ENCODE data around the gene LTV1.
"Not testable (repeated sequence)": the region's sequence is repeated elsewhere in the genome, so short reads cannot be mapped to it uniquely, and the experiment has no call there.

Gene LTV1

DNA sequence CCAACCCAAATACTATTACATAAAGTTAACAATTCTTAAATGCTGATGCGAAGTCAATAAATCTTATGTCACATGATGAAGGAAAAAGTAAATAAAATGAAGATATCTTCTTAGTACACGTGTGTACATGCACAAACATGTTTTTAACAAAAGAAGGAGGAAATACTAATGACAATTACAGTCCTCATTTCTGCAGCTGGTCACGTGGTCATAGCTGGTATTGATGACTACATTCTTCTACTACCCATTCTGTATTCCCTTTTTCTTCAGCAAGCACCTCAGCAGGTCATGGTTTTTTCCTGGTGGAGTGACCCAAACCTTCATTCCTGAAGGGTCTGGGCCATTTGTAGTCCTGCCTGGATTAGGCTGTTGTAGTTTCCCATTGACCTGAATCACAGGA is 25.7 kb downstream of the LTV1 start:
- not testable (repeated sequence) for H3K27me3 ChIP-seq (ENCODE audit: control insufficient read depth, insufficient read depth, low read length); H3K4me3 ChIP-seq (ENCODE audit: low read depth, low read length); H3K4me1 ChIP-seq (ENCODE audit: control insufficient read depth, insufficient read depth, low read length); H3K9me3 ChIP-seq (ENCODE audit: control insufficient read depth, insufficient read depth, low read depth, low read length); H3K27ac ChIP-seq (ENCODE audit: low read depth, low read length); H3K9ac ChIP-seq (ENCODE audit: low read length)
- H3K36me3 ChIP-seq (ENCODE audit: control insufficient read depth, insufficient read depth, low read length) = peaks cover 16% of the 10 kb centered on the region

DNA sequence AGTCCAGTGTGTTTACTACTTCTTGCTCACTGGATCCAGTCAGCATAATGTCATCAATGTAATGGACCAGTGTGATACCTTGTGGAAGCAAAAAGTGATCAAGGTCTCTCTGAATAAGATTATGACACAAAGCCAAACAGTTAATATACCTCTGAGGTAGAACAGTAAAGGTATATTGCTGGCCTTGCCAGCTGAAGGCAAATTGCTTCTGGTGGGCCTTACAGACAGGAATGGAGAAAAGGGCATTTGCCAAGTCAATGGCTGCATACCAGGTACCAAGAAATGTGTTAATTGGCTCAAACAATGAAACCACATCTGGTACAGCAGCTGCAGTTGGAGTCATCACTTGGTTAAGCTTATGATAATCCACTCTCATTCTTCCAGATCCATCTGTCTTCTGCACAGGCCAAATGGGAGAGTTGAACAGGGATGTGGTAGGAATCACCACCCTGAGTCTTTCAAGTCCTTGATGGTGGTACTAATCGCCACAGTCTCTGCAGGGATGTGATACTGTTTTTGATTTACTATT is 28.1 kb downstream of the LTV1 start:
- H3K4me3 ChIP-seq (ENCODE audit: low read depth, low read length); H3K27me3 ChIP-seq (ENCODE audit: control insufficient read depth, insufficient read depth, low read length); H3K4me1 ChIP-seq (ENCODE audit: control insufficient read depth, insufficient read depth, low read length); H3K9ac ChIP-seq (ENCODE audit: low read length); H3K27ac ChIP-seq (ENCODE audit: low read depth, low read length); H3K36me3 ChIP-seq (ENCODE audit: control insufficient read depth, insufficient read depth, low read length): not testable (repeated sequence)
- 0 out of 2 replicates have a peak, but pooled peaks cover 13% of the 10 kb centered on the region for H3K9me3 ChIP-seq (ENCODE audit: control insufficient read depth, insufficient read depth, low read depth, low read length)

DNA sequence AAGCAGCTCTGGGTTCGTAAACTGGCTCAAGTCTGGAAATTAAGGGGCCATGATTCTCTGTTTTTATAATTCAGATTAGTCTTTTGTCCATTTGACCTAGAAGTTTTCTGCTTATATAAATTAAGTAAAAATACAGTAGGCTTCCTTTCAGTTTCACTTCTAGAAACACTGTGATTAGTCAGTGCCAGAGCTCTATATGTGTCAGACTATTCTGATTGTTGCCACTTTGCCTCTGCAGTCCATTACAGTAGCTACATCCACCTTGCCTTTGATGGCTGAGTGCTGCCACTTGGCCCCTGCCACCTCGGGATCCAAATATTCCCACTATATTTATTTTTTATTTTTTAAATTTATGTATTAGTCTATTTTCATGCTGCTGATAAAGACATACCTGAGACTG is 29.1 kb downstream of the LTV1 start:
- no peaks in the 10 kb centered on the region for H3K4me1 ChIP-seq (ENCODE audit: control insufficient read depth, insufficient read depth, low read length)
- no peaks in the 10 kb centered on the region for H3K36me3 ChIP-seq (ENCODE audit: control insufficient read depth, insufficient read depth, low read length)
- no peak overlapping the region for H3K27ac ChIP-seq (ENCODE audit: low read depth, low read length)
- H3K27me3 ChIP-seq (ENCODE audit: control insufficient read depth, insufficient read depth, low read length) = no peaks in the 10 kb centered on the region
- H3K4me3 ChIP-seq (ENCODE audit: low read depth, low read length) = no peak overlapping the region
- 0 out of 2 replicates have a peak, but pooled peaks cover 13% of the 10 kb centered on the region for H3K9me3 ChIP-seq (ENCODE audit: control insufficient read depth, insufficient read depth, low read depth, low read length)
- H3K9ac ChIP-seq (ENCODE audit: low read length) = no peak overlapping the region

DNA sequence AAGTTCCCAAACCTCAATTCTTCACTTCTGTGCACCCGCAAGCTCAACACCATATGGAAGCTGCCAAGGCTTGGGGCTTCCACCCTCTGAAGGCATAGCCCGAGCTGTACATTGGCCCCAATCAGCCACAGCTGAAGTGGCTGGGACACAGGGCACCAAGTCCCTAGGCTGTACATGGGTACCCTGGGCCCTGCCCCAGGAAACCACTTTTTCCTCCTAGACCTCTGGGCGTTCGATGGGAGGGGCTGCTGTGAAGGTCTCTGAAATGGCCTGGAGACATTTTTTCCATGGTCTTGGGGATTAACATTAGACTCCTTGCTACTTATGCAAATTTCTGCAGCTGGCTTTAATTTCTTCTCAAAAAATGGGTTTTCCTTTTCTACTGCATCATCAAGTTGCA is 30.5 kb downstream of the LTV1 start:
- H3K27ac ChIP-seq (ENCODE audit: low read depth, low read length); H3K27me3 ChIP-seq (ENCODE audit: control insufficient read depth, insufficient read depth, low read length); H3K4me1 ChIP-seq (ENCODE audit: control insufficient read depth, insufficient read depth, low read length); H3K36me3 ChIP-seq (ENCODE audit: control insufficient read depth, insufficient read depth, low read length); H3K4me3 ChIP-seq (ENCODE audit: low read depth, low read length); H3K9ac ChIP-seq (ENCODE audit: low read length): not testable (repeated sequence)
- H3K9me3 ChIP-seq (ENCODE audit: control insufficient read depth, insufficient read depth, low read depth, low read length) = peaks cover 20% of the 10 kb centered on the region

DNA sequence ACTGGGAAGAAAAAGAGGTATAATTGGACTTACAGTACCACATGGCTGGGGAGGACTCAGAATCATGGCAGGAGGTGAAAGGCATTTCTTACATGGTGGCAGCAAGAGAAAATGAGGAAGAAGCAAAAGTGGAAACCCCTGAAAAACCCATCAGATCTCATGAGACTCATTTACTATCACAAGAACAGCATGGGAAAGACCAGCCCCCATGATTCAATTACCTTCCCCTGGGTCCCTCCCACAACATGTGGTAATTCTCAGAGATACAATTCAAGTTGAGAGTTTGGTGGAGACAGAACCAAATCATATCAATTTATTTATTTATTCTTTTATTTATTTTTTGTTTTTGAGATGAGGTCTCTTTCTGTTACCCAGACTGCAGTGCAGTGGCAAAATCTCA is 31.4 kb downstream of the LTV1 start:
- not testable (repeated sequence) for H3K4me3 ChIP-seq (ENCODE audit: low read depth, low read length); H3K4me1 ChIP-seq (ENCODE audit: control insufficient read depth, insufficient read depth, low read length); H3K36me3 ChIP-seq (ENCODE audit: control insufficient read depth, insufficient read depth, low read length); H3K27ac ChIP-seq (ENCODE audit: low read depth, low read length); H3K27me3 ChIP-seq (ENCODE audit: control insufficient read depth, insufficient read depth, low read length); H3K9ac ChIP-seq (ENCODE audit: low read length)
- H3K9me3 ChIP-seq (ENCODE audit: control insufficient read depth, insufficient read depth, low read depth, low read length) = peaks cover 21% of the 10 kb centered on the region

DNA sequence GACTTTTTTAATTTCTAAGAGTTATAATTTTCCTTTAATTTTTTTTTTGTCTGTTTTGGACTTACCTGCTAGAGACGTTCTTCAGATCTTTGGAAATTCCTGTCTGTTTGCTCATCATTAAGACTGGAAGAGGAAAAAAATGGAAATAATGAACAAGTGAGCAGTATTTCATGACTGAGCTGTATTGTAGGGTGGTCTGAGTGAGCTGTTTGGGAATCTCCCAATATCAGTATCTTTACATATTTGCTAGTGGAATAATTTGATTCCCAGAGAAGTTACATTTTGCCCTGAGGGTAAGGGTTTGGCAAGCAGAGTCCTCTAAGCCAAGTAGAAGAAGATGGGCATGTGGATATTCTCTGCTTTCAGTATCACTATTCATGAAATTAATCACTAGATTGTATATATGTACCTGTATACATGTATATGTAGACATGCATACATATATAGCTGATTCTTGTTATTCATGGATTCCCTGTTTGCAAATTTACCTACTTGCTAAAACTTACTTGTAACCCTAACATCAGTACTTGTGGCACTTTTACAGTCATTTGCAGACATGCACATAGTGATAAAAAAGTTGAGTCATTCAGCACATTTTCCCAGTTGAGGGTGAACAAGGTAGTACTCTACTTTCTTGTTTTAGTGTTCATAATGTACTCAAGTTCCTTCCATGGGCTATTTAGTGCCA is 34.6 kb downstream of the LTV1 start:
- Histone ChIP-seq H3K9ac (ENCODE audit: low read length) (no peak overlapping the region), H3K4me1 (ENCODE audit: control insufficient read depth, insufficient read depth, low read length) (no peaks in the 10 kb centered on the region), H3K4me3 (ENCODE audit: low read depth, low read length) (no peak overlapping the region), H3K36me3 (ENCODE audit: control insufficient read depth, insufficient read depth, low read length) (no peaks in the 10 kb centered on the region), H3K27ac (ENCODE audit: low read depth, low read length) (no peak overlapping the region), H3K27me3 (ENCODE audit: control insufficient read depth, insufficient read depth, low read length) (no peaks in the 10 kb centered on the region), H3K9me3 (ENCODE audit: control insufficient read depth, insufficient read depth, low read depth, low read length) (peaks cover 21% of the 10 kb centered on the region)

DNA sequence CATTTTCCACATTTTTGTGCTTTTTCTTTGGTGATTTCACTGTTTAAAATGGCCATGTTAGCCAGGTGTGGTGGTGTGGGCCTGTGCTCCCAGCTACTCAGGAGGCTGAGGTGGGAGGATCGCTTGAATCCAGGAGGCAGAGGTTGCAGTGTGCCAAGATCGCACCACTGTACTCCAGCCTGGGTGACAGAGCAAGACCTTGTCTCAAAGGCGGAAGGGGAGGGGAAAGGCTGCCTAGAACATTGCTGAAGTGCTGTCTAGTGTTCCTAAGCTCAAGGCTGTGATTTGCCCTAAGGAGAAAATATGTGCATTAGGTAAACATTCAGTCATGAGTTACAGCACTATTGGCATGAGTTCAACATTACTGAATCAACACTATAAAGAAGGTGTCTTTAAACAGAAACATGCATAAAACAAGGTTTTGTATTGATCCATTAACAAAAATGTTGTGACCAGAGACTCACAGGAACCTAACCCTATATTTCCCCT is 35.2 kb downstream of the LTV1 start:
- Histone ChIP-seq H3K4me1 (ENCODE audit: control insufficient read depth, insufficient read depth, low read length) (no peaks in the 10 kb centered on the region), H3K9me3 (ENCODE audit: control insufficient read depth, insufficient read depth, low read depth, low read length) (peaks cover 21% of the 10 kb centered on the region), H3K4me3 (ENCODE audit: low read depth, low read length) (no peak overlapping the region), H3K27ac (ENCODE audit: low read depth, low read length) (no peak overlapping the region), H3K9ac (ENCODE audit: low read length) (no peak overlapping the region), H3K36me3 (ENCODE audit: control insufficient read depth, insufficient read depth, low read length) (no peaks in the 10 kb centered on the region), H3K27me3 (ENCODE audit: control insufficient read depth, insufficient read depth, low read length) (no peaks in the 10 kb centered on the region)

DNA sequence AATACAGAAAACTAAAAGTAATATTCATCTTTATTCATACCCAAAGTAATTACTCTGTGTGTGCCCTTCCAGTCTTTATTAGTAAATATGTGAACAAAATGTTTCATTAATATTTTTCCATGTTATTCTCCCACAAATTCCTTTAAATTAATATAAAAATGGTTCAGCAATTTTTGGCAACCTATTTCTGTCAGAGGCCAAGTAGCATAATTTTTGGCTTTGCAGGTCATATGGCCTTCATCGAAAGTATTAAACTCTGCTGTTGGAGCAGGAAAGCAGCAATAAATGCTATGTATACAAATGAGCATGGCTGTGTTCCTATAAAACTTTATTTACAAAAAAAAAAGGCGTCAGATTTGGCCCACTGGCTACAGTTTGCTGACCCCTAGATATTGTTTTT is 37.3 kb downstream of the LTV1 start:
- no peaks in the 10 kb centered on the region for H3K27me3 ChIP-seq (ENCODE audit: control insufficient read depth, insufficient read depth, low read length)
- no peak overlapping the region for H3K27ac ChIP-seq (ENCODE audit: low read depth, low read length)

DNA sequence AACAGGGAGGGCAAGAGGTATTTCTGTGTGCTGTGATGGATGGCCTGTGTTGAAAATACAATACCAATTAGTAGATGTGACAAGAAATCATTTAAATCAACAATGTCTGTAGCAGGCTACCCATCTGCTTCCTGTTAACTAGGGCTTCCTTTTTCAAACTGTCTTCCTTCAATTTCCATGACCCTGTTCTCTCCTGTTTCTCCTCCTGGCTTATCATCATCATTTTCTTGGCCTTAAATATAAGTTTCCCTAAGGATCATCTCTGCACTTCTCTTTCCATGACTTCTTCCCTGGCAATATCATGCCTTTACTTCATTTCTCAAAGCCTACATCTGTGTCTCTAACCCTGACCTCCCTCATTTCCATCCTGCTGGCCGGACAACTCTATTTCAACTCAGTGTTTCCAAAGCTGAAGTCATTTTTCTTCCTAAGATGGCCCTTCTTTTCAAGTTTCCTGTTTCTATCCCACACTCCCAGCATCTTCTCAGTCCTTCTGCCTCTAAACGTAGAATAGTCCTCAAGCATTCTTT is 39.3 kb downstream of the LTV1 start:
- H3K27ac ChIP-seq (ENCODE audit: low read depth, low read length) = no peak overlapping the region
- no peaks in the 10 kb centered on the region for H3K4me1 ChIP-seq (ENCODE audit: control insufficient read depth, insufficient read depth, low read length)
- H3K9ac ChIP-seq (ENCODE audit: low read length) = no peak overlapping the region
- peaks cover 11% of the 10 kb centered on the region for H3K9me3 ChIP-seq (ENCODE audit: control insufficient read depth, insufficient read depth, low read depth, low read length)
- H3K36me3 ChIP-seq (ENCODE audit: control insufficient read depth, insufficient read depth, low read length) = no peaks in the 10 kb centered on the region
- H3K4me3 ChIP-seq (ENCODE audit: low read depth, low read length) = no peak overlapping the region
- H3K27me3 ChIP-seq (ENCODE audit: control insufficient read depth, insufficient read depth, low read length) = no peaks in the 10 kb centered on the region

More for the DNA sequence above, 37.3 kb downstream of the LTV1 start:
- Histone ChIP-seq H3K4me1 (ENCODE audit: control insufficient read depth, insufficient read depth, low read length) (no peaks in the 10 kb centered on the region), H3K4me3 (ENCODE audit: low read depth, low read length) (no peak overlapping the region), H3K36me3 (ENCODE audit: control insufficient read depth, insufficient read depth, low read length) (no peaks in the 10 kb centered on the region), H3K9ac (ENCODE audit: low read length) (no peak overlapping the region), H3K9me3 (ENCODE audit: control insufficient read depth, insufficient read depth, low read depth, low read length) (peaks cover 18% of the 10 kb centered on the region)

DNA sequence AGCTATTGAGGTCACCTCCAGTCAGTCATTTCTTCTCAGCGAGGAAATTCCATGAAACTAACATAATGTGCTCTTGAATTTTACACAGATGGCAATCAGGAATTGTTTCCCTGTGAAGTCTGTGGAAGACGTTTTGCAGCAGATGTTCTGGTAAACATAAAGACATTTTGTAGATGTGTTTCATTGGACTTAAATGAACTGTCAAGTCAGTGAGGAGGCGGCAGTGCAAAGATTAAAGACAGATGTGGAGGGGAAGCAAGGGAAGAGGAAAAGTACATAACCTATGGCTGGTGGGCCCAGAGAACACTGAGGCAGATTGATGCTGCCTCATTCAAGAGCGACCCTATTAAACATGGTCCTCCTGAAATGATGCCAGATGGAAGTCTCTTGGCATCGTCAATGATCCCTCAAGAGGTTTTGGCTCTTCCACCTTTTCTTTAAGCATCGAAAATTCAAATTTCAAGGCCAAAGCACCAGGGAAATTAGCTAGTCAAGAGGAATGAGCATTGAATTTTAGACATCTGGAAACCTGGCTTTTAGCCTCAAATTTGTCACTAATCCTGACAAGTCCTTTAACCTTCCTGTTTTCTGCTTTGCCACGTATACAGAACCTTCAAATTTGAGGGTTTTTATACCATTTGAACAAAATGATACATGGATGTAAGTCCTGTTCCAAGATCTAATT is 41.2 kb downstream of the LTV1 start:
- no peaks in the 10 kb centered on the region for H3K4me1 ChIP-seq (ENCODE audit: control insufficient read depth, insufficient read depth, low read length)
- H3K9me3 ChIP-seq (ENCODE audit: control insufficient read depth, insufficient read depth, low read depth, low read length) = no peaks in the 10 kb centered on the region
- no peak overlapping the region for H3K9ac ChIP-seq (ENCODE audit: low read length)
- no peaks in the 10 kb centered on the region for H3K27me3 ChIP-seq (ENCODE audit: control insufficient read depth, insufficient read depth, low read length)
- H3K36me3 ChIP-seq (ENCODE audit: control insufficient read depth, insufficient read depth, low read length) = no peaks in the 10 kb centered on the region
- H3K27ac ChIP-seq (ENCODE audit: low read depth, low read length) = no peak overlapping the region
- no peak overlapping the region for H3K4me3 ChIP-seq (ENCODE audit: low read depth, low read length)

DNA sequence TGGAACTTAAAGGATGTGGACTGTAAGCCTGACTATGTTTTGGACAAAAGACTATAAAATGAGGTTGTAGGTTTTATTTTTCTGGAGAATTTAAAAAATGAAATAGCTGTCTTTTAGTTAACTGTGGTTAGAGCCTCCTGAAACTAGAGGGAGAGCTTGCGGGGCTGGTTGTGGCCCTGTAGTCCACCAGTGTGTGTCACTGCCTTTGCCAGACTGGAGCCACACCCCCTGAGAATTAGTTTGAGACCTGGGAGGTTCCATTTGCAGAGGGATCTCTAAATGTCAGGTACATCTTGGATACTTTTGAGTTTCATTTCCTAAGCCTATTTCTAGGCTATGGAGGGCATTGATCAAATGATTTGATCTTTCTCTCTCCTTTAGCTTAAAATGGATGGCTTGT is 42.0 kb downstream of the LTV1 start:
- H3K27me3 ChIP-seq (ENCODE audit: control insufficient read depth, insufficient read depth, low read length) = no peaks in the 10 kb centered on the region
- H3K4me3 ChIP-seq (ENCODE audit: low read depth, low read length) = no peak overlapping the region
- H3K9ac ChIP-seq (ENCODE audit: low read length) = no peak overlapping the region
- no peaks in the 10 kb centered on the region for H3K36me3 ChIP-seq (ENCODE audit: control insufficient read depth, insufficient read depth, low read length)
- H3K27ac ChIP-seq (ENCODE audit: low read depth, low read length) = no peak overlapping the region
- no peaks in the 10 kb centered on the region for H3K9me3 ChIP-seq (ENCODE audit: control insufficient read depth, insufficient read depth, low read depth, low read length)
- H3K4me1 ChIP-seq (ENCODE audit: control insufficient read depth, insufficient read depth, low read length) = no peaks in the 10 kb centered on the region

Data from HUES6 (cell line).